Activated CD4-positive, alpha-beta T cell treated with anti-CD3 and anti-CD28 coated beads, Interleukin-2, amount 50 U/mL, for 24 hours (primary cell): ENCODE measurements around the gene ZNF44.

Experiments used
- DNase-seq, 2 donors: peaks; one replicate each; pipeline ENCODE4 v3.0.0-alpha.2; 2020; ENCODE audit warnings: low read depth in 1 of 2, low spot score in 1 of 2

Gene ZNF44

DNA sequence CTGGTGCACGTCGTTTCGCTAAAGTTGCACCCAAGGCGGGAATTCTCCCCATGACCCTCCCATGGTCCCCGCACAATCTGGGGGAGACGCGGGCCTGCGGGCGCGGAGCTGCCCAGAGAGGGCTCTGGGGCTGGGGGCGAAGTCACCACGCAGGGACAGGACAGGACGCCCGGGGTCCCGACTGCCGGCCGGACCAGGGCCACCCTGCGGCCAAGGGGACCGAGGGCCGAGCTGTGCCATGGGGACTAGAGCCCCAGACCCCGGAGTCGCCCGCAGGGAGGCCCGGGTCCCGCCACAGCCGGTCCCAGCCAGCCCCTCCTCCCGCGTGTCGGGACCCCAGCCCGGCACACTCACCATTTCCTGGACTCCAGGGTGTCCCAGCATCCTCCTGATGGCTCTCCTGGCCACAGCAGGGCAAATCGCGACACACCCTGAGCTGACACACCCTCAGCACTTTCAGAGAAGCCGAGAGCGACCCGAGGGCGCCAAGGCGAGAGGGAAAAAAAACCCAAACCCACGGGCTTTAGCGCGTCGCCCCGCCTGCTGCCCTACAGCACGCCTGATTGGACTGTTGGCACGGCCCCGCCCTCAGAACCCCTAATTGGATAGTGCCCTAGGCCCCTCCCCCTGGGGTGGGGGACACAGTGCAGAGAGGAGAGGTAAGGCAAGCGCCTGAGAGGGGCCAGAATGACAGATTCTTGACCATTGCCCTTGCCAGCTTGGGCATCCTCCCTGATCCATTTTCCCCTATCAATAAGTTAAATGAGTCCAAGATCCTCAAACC is 28.6 kb downstream of the ZNF44 start:
- no peak for DNase-seq

DNA sequence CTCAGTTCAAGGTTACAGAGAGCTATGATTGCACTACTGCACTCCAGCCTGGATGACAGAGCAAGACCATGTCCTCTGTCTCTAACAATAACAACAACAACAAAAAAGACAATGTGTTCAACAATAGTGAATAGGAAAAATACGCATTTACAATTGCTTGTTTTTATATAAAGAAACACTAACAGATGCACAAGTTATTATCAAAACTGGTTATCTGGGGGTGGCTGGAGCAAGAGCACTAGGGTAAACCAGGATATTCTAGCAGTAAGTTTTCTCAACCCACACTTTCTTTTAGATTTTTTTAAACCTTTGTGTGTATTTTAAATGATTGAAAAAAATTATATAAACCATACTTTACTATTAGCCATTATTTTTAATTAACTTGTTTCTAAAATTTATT is 33.1 kb downstream of the ZNF44 start:
- DNase-seq = no peak

DNA sequence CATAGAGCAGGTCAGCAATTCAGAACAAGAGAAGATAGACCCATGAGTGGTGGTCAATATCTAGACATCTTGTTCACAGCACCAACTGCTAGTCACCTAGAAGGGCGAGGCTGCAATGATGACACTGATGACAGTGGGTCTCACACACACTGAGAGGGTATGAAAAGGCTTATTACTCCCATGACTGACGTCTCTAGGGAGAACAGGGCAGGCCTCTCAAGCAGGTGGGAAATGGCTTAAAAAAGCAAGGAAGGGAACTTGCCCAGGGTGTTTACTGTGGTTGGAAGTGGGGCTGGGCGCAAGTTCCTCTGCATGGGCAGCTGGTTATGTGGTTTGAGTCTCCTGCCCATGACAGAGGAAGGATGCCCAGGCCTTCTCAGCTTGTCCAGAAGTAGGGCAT is 33.8 kb downstream of the ZNF44 start:
- DNase-seq = no peak

DNA sequence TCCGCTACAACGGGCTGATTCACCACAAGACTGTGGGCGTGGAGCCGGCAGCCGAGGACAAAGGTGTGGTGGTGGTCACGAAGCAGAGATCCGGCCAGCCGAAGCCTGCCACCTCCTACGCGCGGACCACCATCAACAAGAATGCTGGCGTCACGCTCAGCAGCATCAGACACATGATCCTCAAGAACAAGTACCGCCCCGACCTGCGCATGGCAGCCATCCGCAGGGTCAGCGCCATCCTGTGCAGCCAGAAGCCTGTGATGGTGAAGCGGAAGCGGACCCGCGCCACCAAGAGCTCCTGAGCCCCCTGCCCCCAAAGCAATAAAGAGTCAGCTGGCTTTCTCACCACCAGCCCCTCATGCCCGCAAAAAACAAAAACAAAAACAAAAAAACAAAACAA is 34.4 kb downstream of the ZNF44 start:
- no peak for DNase-seq

DNA sequence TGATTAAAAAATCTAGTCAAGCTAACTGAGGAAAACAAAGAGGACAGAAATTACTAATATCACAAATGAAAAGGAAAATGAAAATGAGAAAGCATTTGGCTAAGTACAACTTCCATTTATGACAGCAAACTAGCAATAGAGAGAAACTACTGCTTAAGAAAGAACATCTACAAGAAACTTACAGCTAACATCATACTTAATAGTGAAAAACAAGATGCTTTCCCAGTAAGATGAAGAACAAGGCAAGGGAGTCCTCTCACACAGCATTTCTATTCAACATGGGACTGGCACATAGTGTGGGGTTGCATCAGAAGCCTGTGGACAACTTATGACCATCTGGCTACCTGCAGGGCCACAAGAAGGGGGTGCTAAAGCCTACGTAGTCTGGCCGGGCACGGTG is 39.3 kb downstream of the ZNF44 start:
- DNase-seq = no peak

DNA sequence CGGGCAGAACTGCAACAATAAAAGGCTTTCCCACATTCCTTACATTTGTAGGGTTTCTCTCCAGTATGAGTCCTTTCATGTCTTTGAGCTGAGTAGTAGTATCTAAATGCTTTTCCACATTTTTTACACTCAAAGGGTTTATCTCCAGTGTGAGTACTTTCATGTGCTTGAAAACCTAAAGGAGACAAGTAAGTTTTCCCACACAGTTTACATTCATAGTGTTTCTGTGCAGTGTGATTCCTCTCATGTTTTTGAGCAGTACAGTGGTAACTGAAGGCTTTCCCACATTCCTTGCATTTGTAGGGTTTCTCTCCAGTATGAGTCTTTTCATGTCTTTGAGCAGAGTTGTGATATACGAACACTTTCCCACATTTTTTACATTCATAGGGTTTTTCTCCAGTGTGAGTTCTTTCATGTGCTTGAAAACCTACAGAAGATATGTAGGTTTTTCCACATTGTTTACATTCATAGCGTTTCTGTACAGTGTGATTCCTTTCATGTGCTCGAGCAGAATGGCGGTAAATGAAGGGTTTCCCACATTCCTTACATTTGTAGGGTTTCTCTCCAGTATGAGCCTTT is 47.0 kb downstream of the ZNF44 start:
- no peak for DNase-seq

DNA sequence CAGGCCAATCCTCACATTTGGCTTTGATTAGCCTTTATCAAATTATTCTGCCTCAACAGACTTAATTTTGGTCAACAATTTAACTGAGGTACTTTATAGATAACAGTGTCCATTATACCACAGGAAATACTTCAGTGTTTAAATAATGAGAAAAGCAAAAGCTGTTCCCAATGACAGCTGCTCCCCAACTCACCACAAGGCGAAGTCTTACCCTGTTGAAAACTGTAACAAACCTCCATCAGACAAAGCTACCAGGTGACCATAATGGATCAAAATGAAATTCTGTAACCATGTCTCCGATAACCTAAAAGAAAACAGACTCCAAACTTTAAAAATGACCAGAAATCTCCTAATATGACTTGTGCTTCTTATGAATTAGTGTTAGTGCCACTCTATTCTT is 50.3 kb downstream of the ZNF44 start:
- no peak for DNase-seq

DNA sequence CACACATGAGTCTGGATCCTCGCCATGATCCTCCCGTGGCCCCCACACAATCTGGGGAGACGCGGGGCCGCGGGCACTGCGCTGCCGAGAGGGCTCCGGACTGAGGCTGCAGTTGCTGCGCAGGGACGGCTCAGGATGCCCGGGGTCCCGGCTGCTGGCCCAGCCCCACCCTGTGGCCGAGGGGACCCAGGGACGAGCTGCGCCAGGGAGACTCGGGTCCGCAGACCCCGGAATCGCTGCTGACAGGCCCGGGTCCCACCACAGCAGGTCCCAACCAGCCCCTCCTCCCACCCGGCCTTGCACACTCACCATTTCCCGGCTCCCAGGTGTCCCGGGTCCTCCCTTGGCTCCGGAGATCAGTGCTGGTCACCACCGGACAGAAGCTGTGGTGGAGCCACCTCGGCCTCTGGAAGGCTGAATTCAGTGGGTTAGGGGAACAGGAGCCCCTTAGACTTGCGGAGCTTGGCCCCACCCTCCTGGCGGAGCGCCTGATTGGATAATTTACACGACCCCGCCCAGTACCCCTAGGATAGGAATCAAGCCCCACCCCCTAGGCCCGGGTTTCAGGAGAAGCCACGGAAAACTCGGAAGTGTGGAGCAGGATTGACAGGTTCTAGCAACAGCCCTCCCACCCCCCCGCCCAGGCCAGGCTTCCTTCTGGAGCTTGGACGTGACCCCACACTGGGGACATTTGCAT is 57.4 kb downstream of the ZNF44 start:
- no peak for DNase-seq

DNA sequence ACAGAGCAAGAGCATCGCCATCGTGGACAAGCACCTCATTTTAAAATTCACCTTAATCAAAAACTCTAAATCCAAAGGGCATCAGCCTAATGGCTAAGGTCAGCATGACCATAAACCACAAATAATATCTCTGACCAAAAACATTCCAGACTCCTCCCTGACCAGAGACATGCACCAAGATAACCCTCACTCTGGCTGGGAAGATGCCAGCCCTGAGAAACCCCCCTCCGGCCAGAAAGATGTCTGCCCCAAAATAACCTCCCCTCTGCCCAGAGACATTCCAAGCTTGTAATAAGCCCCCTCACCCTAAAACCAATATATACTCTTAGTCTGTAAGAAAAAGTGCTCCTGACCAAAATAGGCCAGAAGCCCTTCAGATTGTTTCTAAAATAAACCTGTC is 61.7 kb downstream of the ZNF44 start:
- no peak for DNase-seq

DNA sequence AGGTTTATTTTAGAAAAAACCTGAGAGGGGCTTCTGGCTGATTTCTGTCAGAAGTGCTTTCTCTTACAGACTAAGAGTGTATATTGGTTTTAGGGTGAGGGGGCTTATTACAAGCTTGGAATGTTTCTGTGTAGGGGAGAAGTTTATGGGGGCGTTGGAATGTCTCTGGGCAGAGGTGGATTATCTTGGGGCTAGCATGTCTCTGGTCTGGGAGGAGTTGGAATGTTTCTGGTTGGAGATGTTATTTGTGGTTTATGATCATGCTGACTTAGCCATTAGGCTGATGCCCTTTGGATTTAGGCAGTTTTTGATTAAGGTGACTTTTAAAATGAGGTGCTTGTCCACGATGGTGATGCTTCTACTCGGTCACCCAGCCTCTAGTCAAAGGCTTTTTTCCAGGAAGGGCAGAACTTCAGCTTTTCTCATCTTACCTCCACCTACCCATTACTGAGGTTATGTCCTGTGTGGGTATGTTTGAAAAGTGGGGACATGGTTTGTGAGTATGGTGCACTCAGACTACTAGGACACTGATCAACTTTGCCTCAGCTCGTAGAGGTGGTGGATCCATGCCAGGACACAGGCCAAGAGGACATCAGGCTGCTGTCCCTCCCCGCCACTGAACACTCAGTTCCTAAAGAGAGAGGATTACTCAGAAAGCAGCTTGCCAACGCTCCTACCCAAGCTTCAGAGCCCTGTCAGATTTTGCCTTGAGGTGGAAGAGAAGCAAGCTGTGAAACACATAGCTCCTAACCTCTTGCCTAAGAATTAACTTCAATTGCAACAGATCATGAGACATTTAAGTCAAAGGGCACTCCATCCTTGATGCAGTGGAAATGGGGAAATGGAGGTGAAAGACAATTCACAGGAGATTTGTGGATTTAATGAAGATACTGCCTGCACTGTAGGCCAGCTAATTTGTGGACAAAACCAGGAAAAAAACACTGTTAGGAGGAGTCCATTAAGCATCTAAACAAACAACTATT is 63.6 kb downstream of the ZNF44 start:
- no peak for DNase-seq

DNA sequence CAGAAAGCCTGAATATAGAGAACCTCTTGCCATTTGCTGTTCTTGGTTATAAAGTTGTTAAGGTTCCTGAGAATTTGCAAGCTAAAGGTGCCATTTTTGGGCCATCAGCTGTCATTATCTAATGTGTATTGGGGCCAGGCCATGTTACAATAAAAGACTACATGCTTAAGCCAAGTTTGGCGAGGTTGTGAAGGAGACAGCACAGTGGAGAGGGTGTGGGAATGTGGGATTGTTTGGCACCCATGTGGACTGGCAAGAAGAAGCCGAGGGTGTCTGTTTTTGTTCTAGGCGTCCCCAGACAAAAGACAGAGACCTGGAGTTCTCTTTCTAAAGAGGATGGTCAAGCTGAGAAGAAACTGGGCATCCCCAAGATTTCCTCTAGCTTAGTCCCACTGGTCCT is 64.7 kb downstream of the ZNF44 start:
- no peak for DNase-seq

DNA sequence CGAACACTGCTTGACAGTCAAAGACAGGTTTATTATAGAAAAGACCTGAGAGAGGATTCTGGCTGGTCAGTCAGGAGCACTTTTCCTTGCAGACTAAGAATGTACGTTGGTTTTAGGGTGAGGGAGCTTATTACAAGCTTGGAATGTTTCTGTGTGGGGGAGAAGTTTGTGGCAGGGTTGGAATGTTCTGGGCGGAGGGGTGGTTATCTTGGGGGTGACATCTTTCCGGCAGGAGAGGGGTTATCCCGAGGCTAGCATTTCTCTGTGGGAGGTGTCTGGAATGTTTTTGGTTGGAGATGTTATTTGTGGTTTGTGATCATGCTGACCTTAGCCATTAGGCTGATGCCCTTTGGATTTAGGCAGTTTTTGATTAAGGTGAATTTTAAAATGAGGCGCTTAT is 70.0 kb downstream of the ZNF44 start:
- no peak for DNase-seq

DNA sequence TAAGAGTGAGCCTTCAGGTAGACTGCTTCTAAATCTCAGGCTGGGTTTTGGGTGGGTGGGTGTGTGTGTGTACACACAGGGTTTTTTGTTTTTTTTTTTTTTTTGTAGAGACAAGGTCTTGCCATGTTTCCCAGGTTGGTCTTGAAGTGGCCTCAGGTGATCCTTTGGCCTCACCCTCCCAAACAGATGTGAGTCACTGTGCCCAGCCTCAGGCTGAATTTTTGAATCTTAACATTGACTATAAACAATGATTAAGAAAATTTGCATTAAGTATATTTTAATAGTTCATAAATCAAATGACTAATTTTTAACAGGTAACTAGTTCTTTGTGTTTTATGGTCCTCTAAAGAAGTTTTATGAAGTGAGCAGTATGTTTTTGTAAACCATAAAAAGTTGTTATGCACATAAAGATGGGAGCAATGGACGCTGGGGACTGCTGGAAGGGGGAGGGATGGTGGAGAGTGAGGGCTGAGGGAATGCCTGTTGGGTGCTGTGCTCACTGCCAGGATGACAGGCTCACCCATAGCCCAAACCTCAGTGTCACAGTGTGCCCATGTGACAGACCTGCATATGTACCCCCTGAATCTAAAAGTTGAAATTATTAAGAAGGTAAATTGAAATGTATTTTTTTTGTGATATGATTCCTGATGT is 71.6 kb downstream of the ZNF44 start:
- no peak for DNase-seq
